GM19395 (cell line): Measurements from ENCODE around the gene PLXNA4.

ENCODE experiments used
- ATAC-seq: cut with Tn5 transposase; IDR thresholded peaks from one replicate; pipeline ENCODE4 v1.9.1; 2021; ENCODE audit warnings: mild to moderate bottlenecking, moderate library complexity; ENCODE audit not compliant: unreplicated experiment

The PLXNA4 gene

DNA sequence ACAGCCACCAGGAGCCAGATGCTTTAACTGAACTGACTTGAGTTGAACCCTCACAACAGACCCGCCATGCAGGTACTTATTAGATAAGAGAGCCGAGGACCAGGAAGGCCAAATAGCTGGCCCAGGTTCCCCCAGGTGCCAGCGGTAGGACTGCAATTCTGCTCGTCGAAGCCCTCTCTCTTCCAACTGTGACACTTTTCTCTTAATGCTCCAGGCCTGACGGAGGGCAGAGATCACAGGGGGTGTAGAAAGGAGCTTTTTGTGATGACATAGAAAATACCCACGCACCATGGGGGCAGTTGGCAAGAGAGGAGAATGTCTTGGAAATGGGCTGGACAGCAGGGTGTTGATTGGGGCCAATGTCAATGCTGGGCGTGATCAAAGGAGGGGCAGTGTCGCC, 208.5 kb downstream of the PLXNA4 start:
- ATAC-seq, result no peak

DNA sequence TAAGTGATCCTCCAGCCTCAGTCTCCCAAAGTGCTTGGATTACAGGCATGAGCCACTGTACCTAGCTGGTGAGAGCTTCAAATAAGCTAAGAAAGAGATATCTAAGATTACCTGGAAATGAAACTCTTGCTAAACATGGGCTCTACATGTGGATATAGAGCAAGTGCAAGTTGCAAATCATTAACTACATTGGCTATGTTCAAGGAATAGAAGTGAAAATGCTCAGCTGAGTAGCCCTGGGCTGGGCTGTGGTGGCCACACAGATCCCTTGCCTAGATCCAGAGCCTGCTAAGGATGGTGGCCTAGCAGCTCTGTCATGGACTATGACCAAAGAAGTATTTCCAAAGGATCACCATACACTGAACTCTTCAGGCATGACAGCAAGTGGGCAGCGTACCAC, 209.3 kb downstream of the PLXNA4 start:
- ATAC-seq, result no peak

DNA sequence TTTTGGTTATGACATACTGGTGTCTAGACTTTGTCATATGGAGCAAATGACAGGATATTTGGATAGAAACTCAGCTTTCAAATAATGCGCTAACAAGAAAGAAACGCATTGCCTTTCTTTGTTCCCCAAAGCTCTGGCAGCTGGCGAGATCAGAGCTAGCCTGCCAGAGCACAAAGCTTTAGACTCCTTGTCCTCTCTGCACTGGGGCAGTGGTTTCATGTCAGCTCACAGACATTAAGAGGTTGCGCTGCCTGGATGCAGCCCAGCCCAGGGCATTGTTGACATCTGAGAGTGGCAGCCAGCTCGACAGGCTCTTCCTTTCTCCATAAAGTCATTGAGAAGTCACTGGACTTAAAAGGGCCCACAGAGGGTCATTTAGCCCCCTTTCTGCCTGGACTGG, 212.0 kb downstream of the PLXNA4 start:
- ATAC-seq, result no peak

DNA sequence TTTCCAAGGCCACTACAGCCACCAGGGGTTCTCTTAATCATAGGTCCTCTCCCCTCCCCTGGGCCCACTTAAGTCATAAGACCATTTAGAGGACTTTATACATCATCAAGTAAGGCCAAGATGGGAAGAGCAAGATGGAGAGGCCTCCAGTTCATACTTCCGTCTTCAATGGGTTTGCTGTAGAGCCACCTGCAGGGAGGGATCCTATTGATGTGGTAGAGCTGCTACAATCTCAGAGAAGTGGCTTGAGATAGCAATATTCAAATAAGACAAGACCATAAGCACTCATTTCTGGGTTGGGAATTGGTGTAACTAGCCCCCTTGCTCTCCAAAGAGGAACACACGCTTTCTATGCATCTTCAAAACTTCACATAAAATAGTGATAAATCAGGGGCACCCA, 214.2 kb downstream of the PLXNA4 start:
- no peak for ATAC-seq

DNA sequence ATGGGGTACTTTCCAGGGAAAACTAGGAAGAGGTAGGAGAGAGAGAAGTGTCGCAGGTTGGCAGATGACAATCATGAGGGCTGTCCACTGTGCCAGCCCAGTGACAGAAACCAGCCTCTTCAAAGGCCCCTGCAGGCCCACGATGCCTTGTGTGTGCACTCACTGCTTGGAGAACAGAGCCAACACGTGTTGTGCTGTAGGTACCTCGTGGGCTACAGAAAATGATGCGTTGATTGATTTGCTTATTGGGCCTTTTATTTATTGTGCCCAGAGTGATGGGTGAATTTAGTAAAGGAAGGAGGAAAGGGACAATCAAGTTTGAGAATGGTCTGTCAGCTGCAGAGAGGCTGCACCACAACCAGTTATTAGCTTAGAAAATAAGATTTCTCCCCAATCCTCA, 215.1 kb downstream of the PLXNA4 start:
- ATAC-seq, result no peak

DNA sequence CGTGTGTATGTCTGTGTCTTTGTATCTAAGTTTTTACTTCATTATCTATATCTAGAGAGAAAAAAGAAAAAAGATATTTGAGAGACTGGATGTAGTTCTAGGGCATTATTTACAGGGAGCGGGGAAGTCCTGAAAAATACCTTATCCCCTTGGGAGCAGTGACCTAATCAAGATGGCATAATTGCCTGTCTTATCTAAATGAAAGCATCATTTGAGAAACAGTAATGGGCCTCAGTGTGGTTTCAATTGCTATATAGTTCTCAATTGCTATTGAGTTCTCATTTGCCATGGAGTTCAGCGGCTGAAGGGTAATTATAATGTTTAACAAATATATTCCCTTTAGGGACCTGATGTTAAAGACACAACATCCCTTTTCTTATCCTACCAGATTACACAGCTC, 216.5 kb downstream of the PLXNA4 start:
- no peak for ATAC-seq

DNA sequence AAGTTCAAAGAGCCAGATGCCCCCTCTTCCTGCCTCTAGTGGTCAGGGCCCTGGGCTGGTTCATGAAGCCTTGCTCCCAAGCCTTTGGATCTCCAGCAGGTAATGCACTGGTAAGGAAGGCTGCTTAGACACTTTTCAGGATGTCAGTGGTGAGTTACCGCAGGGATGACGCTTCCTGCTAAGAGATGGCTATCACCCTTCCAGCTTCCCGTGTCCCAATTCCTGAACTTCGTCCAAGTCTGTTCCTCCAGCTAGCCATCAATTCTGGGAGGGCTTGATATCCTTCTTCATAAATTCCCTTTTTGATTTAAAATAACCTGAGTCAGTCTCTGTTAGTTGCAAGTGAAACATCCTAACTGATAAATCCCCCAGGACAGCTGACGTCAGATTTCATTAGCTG, 221.2 kb downstream of the PLXNA4 start:
- no peak for ATAC-seq

DNA sequence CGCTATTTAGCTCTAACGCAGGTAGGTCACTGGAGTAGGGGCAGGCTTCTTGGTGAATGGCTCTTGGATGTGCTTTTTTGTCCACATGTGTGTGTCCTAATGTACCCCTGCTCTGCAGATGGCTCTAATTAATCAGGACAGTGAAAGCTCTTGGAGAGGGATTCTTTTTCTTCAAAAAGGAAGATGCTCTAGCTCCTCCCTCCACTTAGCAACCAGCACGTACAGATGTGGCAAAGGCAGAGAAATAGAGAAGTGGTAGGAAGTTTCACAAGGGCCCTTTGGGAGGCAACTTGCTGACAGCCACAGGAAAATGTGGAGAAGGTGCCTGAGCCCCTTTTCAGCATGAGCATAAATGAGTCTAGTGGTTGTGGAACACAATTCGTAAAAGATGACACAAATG, 221.7 kb downstream of the PLXNA4 start:
- ATAC-seq, result no peak

DNA sequence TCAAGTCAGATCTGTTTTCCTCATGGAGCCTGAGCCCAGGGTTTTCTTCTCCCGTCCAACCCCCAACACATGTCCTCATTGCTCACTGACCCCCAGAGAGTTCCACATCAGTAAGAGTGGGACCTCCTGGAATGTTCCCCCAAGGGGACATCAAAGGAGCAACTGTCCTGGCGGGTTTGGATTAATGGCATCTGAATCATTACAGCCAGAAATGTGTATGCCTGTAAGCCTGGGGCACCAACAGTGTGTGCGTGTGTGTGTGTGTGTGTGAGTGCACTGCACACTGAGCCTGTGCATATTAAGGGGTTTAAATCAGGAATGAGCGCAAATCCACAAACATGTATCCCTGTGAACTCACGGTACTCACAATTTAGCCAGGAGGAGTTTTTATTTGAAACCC, 222.3 kb downstream of the PLXNA4 start:
- no peak for ATAC-seq

DNA sequence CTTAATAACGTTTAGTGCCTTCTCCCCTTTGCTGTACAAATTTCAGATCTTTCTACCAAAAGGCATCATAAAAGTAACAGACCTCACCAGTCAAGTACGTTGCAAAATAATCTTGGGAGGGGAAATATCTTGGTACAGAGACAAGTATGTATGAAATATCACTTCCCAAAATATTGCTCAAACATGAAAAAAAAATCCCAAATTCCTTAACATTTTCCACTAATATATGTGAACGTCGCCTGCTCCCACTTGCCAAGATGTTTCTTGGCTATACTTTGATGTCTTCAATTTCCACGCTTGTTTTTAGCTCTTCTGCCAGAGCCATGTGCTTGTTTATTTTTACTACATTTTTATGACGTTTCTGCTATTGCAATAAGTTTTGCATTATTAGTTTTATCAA, 223.5 kb downstream of the PLXNA4 start:
- ATAC-seq, result no peak

DNA sequence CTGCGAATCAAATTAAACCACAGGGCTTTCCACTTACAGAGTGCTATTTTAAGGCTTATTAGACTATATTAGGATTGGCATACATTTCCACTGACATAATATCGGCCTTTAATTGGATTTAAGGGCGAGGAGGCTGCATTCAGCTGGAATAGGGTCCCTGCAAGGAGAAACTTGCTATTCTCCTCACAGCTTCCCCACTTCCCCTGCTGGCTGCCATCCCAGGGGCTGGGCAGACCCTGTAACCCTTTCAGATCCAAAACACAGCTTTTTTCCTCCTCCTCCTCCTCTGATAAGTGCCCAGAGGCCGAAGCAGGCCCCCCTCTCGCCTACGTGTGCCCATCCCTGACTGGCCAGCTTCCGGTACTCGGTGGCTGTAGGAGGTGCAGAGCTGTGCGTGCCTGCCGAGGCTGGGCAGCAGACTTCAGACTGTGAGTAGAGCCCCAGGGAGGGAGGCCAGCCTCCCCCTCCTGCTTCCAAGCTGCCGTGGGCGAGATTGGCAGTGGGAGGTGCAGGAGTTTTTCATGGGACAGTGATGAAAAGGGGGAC, 224.2 kb downstream of the PLXNA4 start:
- no peak for ATAC-seq

DNA sequence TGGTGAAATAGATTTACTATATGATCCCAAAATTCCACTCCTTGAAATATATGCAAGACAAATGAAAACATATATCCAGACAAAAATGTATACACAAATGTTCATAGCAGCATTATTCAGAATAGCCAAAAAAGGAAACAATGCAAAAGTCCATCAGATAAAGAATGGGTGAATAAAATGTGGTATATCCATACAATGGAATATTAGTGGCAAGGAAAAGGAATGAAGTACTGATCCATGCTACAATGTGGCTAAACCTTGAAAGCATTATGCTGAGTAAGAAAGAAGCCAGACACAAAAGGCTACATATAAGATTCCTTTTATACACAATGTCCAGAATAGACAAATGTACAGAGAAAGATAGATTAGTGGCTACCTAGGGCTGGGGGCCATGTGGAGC, 225.5 kb downstream of the PLXNA4 start:
- ATAC-seq, result no peak

DNA sequence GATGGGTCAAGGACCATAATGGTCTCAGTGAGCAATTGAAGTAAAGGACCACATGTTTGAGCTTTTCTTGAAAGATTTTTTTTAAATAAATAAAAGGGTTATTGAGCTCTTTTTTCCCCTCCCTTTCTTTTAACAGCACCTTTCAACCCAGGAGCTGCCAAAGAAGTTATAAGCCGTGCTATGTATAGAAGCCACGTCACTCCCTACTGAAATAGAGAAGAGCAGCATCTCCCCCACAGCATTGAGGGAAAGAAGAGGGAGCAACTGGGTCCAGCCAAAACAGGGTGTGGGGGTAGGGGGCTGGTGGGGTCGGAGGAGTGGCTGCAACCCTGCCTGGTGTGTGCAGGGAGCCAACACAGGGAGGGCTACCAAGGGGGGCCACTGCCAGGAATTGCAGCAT, 227.2 kb downstream of the PLXNA4 start:
- no peak for ATAC-seq

DNA sequence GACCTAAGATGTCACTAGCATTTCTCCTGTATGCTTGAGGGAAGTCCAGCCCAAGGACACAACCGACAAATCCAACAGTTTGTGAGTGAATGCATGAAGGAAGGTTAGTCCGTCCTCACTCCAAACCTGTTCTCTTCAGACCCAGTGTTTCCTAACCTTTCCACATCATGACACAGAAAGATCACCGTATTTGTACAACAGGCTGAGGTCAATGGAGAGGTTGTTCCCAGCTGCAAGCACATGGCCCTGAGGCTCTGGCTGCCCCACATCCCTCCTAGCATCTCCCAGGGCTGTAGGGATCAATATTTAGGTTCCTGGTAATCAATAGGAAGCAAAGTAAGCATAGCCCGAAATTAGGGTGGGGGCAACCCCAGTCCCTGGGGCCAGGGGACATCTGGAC, 227.9 kb downstream of the PLXNA4 start:
- ATAC-seq, result no peak

DNA sequence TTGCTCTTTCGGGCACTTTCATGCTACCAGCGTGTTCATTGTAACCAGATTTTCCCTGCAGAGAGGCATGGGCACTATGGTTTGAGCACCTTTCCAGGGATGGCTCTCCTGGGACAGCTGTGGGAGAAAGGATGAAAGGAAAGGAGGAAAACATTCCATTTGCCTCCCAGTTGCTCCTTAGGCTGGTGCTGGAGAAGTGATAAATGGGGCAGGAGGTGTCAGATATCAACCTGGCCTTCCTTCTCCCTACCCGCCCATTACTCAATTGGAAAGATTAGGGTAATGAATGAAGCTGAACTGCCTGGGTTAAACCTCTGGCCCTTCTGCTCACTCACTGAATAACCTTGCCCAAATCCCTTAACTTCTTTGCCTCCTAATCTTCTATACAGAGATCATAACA, 228.4 kb downstream of the PLXNA4 start:
- no peak for ATAC-seq

DNA sequence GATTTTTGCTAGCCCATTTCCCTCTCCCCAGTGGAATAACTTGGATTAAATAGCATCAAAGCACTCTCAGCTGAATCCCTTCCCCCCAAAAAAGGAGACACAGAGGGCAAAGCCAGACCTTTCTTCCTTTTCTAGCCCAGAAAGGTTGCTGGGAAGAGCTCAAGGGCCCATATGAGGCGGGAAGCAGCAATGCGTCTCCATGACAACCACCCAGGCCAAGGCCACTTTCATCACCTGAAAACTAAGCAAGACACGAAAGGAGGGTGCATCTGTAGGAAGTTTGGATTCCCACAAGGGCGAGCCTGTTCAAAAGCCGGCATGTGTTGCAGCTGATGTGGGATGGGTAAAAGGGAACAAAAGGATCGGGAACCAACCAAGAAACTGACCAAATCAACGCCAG, 229.1 kb downstream of the PLXNA4 start:
- no peak for ATAC-seq

DNA sequence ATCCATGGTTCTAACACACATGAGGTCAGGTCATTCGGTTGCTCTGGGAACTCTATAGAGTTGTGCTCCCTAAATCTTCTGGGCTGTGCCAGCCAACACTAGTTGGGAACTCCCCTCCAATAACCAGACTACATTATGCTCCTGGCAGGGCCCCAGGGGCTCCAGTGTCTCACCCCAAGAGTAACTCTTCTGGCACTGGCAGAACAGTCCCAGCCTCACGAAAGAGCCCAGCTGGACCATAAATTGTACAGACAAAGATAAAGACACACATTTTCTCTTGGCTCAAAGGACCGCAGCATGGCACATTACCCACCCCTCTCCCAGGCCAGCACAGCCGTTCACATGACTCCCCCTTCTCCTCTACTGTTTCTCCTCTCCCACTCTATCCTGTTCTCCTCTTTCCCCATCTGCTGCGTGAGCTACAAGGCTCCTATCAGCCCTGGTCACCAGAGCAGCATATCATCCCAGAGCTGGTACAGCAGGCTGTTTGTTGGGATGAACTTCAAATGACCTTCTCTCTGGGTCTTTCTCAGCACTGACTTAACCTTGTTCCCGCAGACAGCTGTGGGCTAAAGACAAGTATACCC, 230.6 kb downstream of the PLXNA4 start:
- ATAC-seq, result no peak

DNA sequence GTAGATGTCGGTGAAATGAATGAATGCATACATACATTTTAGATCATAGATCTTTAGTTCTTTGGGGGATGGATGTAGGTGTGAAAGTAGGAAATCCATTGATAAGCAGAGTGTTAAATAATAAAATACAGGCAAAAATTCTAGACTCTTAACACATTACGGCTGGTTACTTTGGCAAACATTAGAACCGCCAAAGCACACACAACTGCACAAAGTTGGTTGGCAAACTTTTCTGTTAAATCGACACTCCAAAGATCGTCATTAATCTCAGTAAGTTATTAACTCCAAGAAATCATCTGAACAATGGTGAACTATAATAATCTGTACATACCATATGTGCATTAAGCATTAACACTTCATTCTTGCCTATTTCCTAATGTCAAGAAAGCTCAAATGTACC, 231.2 kb downstream of the PLXNA4 start:
- no peak for ATAC-seq

DNA sequence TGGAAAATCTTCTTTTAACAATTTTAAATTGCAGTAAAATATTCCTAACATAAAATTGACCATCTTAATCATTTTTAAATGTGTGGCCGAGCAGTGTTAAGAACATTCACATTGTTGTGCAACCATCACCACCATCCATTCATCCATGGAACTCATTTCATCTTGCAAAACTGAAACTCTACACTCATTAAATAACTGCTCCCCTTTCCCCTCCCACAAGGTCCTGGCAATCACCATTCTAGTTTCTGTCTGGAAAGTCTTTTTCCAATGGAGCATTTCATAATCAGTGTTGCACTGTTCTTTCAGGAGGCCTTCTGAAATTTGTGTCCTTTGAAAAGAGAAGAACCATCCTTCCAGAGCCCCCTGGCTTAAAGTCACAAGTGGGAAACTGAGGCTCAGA, 233.1 kb downstream of the PLXNA4 start:
- no peak for ATAC-seq

DNA sequence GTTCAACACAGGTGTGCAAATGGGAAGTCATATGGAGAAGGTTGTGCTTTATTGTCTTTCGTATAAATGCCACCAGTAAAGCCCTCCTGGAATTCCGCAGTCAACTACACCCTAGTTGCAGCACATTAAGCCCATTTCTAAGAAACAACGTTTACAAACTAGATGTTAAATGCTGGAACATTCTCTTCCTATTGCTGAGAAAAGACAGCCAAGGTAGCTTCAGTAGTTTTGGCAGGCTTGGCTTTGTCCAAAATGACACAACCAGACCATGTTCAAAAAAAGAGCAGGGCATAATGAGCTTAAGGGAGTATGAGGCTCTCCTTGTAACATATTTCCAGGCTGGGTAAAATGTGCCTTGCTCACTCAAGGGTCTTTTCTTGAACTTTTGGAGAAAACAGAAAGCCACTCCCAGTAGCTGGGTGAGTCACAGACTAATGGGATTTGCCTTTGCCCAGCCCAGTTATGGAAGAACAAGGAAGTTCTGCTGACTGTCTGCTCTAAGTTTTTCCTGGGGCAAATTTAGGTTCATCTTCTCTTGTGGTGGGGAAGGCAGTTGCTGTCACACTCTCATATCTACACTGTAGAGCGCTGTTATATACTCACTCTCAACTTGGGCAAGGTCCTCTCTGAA, 238.7 kb downstream of the PLXNA4 start:
- no peak for ATAC-seq

DNA sequence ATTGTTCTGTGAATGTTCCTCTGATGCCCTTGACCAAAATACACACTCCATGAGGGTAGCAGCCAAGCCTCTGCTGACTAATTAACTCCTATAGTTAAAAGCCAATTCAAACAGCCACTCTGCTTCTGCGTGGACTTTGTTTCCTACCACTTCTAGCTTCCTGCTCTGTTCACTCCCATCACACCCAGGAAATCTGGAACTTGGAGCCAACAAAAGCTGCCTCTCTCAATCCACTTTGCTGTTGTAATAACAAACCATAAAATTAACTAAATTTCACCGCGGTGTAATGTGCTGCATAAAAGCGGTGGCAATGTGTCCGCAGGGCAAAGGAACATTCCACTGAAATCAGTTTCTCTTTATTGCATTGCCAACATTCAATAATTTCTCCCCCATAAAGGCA, 239.5 kb downstream of the PLXNA4 start:
- ATAC-seq, result no peak

DNA sequence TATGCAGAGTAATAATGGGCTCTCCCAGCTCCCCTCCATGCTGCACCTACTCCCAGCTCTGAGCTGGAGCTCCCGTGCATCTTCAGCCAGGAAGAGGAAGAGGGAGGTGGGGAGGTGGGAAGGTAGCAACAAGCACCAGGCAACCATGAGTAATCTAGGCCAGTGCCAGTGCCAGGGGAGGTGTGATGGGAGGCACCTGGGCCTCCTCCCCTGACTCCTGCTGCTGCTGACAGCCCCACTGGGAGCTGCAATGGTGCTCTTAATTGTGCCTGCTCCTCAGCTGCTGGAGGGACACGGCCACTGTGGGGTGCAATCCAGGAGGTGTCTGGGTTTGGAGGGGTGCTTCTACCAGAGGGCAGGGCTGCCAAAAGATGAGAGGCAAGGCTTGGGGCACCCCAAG, 243.0 kb downstream of the PLXNA4 start:
- no peak for ATAC-seq

DNA sequence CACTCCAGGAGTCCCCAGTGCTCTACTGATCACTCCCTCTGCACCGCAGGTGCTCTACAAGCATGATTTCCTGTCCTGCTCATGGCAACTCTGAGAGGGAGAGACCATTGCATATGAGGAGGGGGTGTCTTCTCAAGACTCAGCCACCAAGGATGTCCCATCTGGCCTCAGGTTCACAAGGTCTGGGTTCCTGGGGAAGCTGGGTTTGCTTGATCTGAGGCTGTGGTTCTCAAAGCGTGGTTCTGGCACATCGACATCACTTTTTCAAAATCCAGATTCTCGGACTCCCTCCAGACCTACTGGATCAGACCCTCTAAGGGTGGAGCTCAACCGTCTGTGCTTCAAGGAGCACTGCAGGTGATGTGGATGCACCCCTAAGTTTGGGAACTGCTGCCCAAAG, 247.5 kb downstream of the PLXNA4 start:
- ATAC-seq, result no peak
